HL-60 (cell line): ENCODE results near the gene SDCBP2.

Source experiments
- CTCF ChIP-seq: IDR thresholded peaks from one replicate; pipeline ENCODE4 v1.5.1; 2011; ENCODE audit warnings: low read length, control low read depth, inconsistent platforms; ENCODE audit not compliant: insufficient read depth
- GABPA ChIP-seq: IDR thresholded peaks from 2 replicates; pipeline ENCODE4 v1.6.1; 2012; ENCODE audit warnings: low read depth
- POLR2AphosphoS5 ChIP-seq: IDR thresholded peaks from 2 replicates; pipeline ENCODE4 v1.6.1; 2012; ENCODE audit warnings: low read depth
- REST ChIP-seq: IDR thresholded peaks from 2 replicates; pipeline ENCODE4 v1.6.1; 2012; ENCODE audit warnings: low read depth; ENCODE audit not compliant: insufficient replicate concordance

GRCh38 chr20:1305712-1306111, 23.2 kb downstream of the SDCBP2 start:
- TF ChIP-seq CTCF (no peak), POLR2AphosphoS5 (no peak), REST (no peak), GABPA (no peak)
